ENCODE results near the gene OLFML2B. TPM values are rescaled to one million over a fixed set of nuclear protein-coding genes. Genes with fewer than 3 reads are reported as not detected.

The OLFML2B gene
- total RNA-seq, 1 experiment from 2014 or later, result not detected

- no peak for DNase-seq
- peaks cover 4% of the 10 kb centered on the region; the same call in 1 of the 2 replicates for H3K9me3 ChIP-seq (ENCODE audit: insufficient read depth, low read depth)
- peaks cover 14% of the 10 kb centered on the region; the same call in 1 of the 2 replicates for H3K27me3 ChIP-seq (ENCODE audit: insufficient read depth, low read depth)
- TF ChIP-seq EZH2 (IDR thresholded peaks at IDR 0.05; ENCODE audit: low read depth) (no peak), CTCF (conservative IDR thresholded peaks at IDR 0.05) (no peak)
- no peaks in the 10 kb centered on the region for H3K9me2 ChIP-seq (ENCODE audit: insufficient read depth)
- intact Hi-C loops (cut with micrococcal nuclease; ENCODE audit: unreplicated experiment), result no loop called here
- H3K79me2 ChIP-seq (ENCODE audit: low read depth), result no peaks in the 10 kb centered on the region
- H3K4me2 ChIP-seq, result no peak overlapping the region
- ChIA-PET POLR2A (ENCODE audit: unreplicated experiment) (no interaction called here), CTCF (no interaction called here)
- no peaks in the 10 kb centered on the region for H3K36me3 ChIP-seq (ENCODE audit: low read depth)
- H3K27ac ChIP-seq, result no peak overlapping the region
- no peak overlapping the region for H3K4me3 ChIP-seq
- no peak overlapping the region for H2AFZ ChIP-seq
- H3F3A ChIP-seq (ENCODE audit: insufficient read depth, low read depth), result no peaks in the 10 kb centered on the region
- no TSS peak for BruUV-seq (replicated peaks)
- no peaks in the 10 kb centered on the region for H3K4me1 ChIP-seq (replicated peaks; ENCODE audit: insufficient read depth)
- no peaks in the 10 kb centered on the region for H4K20me1 ChIP-seq (ENCODE audit: insufficient read depth)
Observed at GRCh38 chr1:162015196-162015595, 8.5 kb downstream of the OLFML2B start.

- Histone ChIP-seq H3K9me3 (ENCODE audit: insufficient read depth, low read depth) (peaks cover 4% of the 10 kb centered on the region; the same call in 1 of the 2 replicates), H3K27ac (no peak overlapping the region), H2AFZ (no peak overlapping the region), H3F3A (ENCODE audit: insufficient read depth, low read depth) (no peaks in the 10 kb centered on the region), H3K27me3 (ENCODE audit: insufficient read depth, low read depth) (peaks cover 14% of the 10 kb centered on the region; the same call in 1 of the 2 replicates), H3K79me2 (ENCODE audit: low read depth) (no peaks in the 10 kb centered on the region), H3K36me3 (ENCODE audit: low read depth) (no peaks in the 10 kb centered on the region), H3K4me3 (no peak overlapping the region), H4K20me1 (ENCODE audit: insufficient read depth) (no peaks in the 10 kb centered on the region), H3K4me2 (no peak overlapping the region), H3K9me2 (ENCODE audit: insufficient read depth) (no peaks in the 10 kb centered on the region), H3K4me1 (replicated peaks; ENCODE audit: insufficient read depth) (no peaks in the 10 kb centered on the region)
- POLR2A ChIA-PET (ENCODE audit: unreplicated experiment), result no interaction called here
- intact Hi-C loops (cut with micrococcal nuclease; ENCODE audit: unreplicated experiment), result no loop called here
- TF ChIP-seq CTCF (conservative IDR thresholded peaks at IDR 0.05) (no peak), EZH2 (IDR thresholded peaks at IDR 0.05; ENCODE audit: low read depth) (no peak)
- no TSS peak for BruUV-seq (replicated peaks)
- DNase-seq, result no peak
- CTCF ChIA-PET, result no interaction called here
Observed at GRCh38 chr1:162014202-162014601, 9.5 kb downstream of the OLFML2B start.

GRCh38 chr1:162013289-162013688, 10.4 kb downstream of the OLFML2B start:
- no peaks in the 10 kb centered on the region for H3K36me3 ChIP-seq (ENCODE audit: low read depth)
- H3K79me2 ChIP-seq (ENCODE audit: low read depth), result no peaks in the 10 kb centered on the region
- H3K4me3 ChIP-seq, result no peak overlapping the region
- H3F3A ChIP-seq (ENCODE audit: insufficient read depth, low read depth), result no peaks in the 10 kb centered on the region
- intact Hi-C loops (cut with micrococcal nuclease; ENCODE audit: unreplicated experiment), result no loop called here
- H3K9me2 ChIP-seq (ENCODE audit: insufficient read depth), result no peaks in the 10 kb centered on the region
- ChIA-PET POLR2A (ENCODE audit: unreplicated experiment) (no interaction called here), CTCF (no interaction called here)
- TF ChIP-seq CTCF (conservative IDR thresholded peaks at IDR 0.05), result no peak
- no peaks in the 10 kb centered on the region for H3K4me1 ChIP-seq (replicated peaks; ENCODE audit: insufficient read depth)
- no peak overlapping the region for H2AFZ ChIP-seq
- peaks cover 4% of the 10 kb centered on the region; the same call in 1 of the 2 replicates for H3K9me3 ChIP-seq (ENCODE audit: insufficient read depth, low read depth)
- peaks cover 14% of the 10 kb centered on the region; the same call in 1 of the 2 replicates for H3K27me3 ChIP-seq (ENCODE audit: insufficient read depth, low read depth)
- DNase-seq, result no peak
- H4K20me1 ChIP-seq (ENCODE audit: insufficient read depth), result no peaks in the 10 kb centered on the region
- BruUV-seq (replicated peaks), result no TSS peak
- H3K27ac ChIP-seq, result no peak overlapping the region
- H3K4me2 ChIP-seq, result no peak overlapping the region

Data from PC-9 (cell line).